GM18507 (cell line): ENCODE data around the gene NFE2L1.
A peak's percentile ranks its signal among the peaks of the same experiment; 100 is the strongest.

Experiments used
- DNase-seq: peaks from one replicate; pipeline ENCODE4 v3.0.0; 2011; ENCODE audit warnings: low read depth; ENCODE audit not compliant: insufficient read length; ENCODE audit errors: extremely low spot score
- FAIRE-seq: peaks from 2 replicates; lab custom pipeline; 2011; peaks lifted over from hg19 to GRCh38; lab: Jason Lieb, UNC

Gene NFE2L1

DNA sequence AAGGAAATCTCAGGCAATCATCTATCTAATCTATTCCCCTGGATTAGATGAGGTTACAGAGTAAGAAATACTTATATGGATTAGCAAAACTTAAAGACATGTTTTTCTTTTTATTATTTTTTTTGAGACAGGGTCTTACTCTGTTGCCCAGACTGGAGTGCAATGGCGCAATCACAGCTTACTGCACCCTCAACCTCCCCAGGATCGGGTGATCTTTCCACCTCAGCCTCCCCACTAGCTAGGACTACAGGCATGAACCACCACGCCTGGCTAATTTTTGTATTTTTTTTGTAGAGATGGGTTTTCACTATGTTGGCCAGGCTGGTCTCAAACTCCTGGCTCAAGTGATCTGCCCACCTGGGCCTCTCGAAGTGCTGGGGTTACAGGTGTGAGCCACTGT, 3.3 kb upstream of the NFE2L1 start:
- FAIRE-seq (no peak), DNase-seq (no peak)

GRCh38 chr17:48045316-48046001, 2.7 kb upstream of the NFE2L1 start:
- FAIRE-seq = no peak
- no peak for DNase-seq

- FAIRE-seq (no peak), DNase-seq (no peak)
Measured at GRCh38 chr17:48046296-48046695, 1.9 kb upstream of the NFE2L1 start.

DNA sequence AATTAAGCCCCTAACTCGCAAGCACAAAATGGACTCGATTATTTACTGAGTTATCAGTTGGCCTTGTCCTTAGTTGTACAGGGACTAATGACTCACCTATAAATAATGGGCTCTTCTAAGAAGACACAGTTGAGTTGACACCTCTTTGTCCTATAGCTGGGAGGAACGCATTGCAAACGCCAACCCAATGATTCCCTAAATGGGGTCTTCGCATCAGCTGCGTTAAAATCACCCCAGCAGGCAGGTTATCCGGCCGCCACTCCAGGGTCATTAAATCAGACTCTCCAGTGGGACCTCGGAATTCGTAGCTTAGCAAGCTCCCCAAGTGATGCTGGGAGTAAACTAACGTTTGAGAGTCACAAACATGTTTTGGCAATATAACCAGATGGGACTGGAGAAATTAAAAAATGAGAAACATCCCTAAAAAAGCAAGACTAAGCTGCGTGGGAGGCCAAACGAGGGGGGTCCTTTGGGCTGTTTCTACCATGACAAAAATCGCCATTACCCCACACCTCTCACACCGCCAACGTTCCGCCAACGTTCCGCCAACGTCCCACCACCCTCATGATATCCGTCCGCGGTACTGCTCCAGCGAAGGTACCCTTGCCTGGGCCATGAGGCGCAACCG, 932 bp upstream of the NFE2L1 start:
- DNase-seq = no peak
- FAIRE-seq = no peak

- DNase-seq = no peak
- FAIRE-seq = peak; percentile 73
Measured at GRCh38 chr17:48048384-48049126, 396 bp downstream of the NFE2L1 start.

DNA sequence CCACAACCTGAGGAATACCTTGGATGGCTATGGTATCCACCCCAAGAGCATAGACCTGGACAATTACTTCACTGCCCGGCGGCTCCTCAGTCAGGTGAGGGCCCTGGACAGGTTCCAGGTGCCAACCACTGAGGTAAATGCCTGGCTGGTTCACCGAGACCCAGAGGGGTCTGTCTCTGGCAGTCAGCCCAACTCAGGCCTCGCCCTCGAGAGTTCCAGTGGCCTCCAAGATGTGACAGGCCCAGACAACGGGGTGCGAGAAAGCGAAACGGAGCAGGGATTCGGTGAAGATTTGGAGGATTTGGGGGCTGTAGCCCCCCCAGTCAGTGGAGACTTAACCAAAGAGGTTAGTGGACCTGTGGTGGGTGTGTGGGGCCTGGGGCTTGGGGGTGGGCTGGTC, 3.1 kb downstream of the NFE2L1 start:
- FAIRE-seq = no peak
- DNase-seq = no peak

- DNase-seq (no peak), FAIRE-seq (no peak)
Measured at GRCh38 chr17:48051706-48052486, 3.7 kb downstream of the NFE2L1 start.

GRCh38 chr17:48052956-48053757, 5.0 kb downstream of the NFE2L1 start:
- no peak for FAIRE-seq
- DNase-seq = no peak

GRCh38 chr17:48053758-48054237, 5.6 kb downstream of the NFE2L1 start:
- DNase-seq = no peak
- FAIRE-seq = no peak

DNA sequence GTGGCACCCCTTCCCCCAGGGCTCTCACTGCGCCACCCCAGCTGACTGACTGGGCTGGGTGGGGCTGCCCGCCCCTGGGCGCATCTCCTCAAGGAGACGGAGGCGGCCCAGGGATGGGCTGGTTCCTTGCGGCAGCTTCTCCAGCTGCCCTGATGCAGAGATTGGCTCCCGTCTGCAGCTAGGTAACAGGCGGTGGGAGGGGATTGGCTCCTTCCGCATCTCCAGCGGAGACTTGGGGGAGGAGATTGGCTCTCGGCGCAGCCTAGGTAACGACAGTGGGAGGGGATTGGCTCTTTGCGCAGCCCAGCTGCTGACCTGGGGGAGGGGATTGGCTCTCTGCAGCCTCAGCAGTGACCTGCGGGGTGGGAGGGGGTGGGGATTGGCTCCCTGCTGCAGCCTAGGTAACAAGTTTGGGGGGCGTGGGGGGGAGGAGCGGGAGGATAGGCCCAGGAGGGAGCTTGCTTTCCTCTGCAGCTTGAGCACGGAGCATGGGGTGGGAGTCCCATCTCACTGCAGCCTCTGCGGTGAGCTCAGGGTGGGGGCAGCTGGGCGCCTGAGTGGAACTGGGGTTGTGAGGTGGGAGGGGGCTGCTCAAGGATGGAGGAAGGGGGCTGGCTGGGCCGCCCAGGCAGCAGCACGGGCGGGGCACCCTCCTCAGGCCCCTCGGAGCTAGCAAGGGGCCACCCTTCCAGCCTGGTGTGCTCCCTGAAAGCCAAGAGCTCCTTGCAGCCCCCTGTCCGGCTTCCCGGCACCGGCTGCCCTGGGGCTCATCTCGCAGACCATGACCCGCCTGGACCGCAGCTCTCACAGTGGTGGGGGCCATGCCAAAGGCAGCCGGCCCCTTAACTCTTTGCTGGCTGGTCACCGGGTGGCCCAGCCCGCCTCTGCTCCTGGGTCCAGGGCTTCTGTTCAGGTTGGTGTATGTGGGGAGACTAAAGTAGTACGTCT, 6.4 kb downstream of the NFE2L1 start:
- FAIRE-seq (no peak), DNase-seq (no peak)

GRCh38 chr17:48055531-48056245, 7.5 kb downstream of the NFE2L1 start:
- FAIRE-seq = peak; percentile 94
- DNase-seq = no peak

DNA sequence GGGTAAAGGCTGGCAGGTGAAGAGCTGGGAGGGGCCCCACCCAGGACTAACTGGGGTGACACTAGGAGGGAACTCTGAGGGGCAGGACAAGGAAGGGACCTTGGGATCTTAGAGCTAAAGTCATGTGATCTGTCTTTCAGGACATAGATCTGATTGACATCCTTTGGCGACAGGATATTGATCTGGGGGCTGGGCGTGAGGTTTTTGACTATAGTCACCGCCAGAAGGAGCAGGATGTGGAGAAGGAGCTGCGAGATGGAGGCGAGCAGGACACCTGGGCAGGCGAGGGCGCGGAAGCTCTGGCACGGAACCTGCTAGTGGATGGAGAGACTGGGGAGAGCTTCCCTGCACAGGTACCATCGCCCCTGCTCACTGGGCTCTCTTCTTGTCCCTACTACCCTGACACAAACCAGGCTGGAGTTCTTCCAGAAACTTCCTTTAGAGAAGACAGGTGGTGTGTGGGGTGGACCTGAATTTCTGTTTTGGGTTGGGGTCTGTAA, 8.1 kb downstream of the NFE2L1 start:
- FAIRE-seq (no peak), DNase-seq (no peak)

DNA sequence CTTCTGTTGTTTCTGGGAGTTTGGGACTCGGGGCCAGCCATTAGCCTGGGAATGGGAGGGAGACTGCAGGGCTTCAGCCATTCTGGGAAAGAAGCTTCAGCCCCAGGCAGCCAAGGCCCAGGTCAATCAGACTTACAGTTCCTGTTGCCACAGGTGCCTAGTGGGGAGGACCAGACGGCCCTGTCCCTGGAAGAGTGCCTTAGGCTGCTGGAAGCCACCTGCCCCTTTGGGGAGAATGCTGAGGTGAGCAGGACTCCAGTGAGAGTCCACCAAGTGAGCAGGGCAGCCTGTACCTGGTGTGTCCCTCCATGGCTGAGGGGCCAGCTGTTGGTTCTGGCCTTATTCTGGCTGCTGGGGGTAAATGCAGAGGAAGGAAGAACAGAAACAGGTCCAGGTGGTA, 8.7 kb downstream of the NFE2L1 start:
- DNase-seq (no peak), FAIRE-seq (no peak)

- no peak for DNase-seq
- FAIRE-seq = no peak
Measured at GRCh38 chr17:48057626-48058025, 9.5 kb downstream of the NFE2L1 start.

DNA sequence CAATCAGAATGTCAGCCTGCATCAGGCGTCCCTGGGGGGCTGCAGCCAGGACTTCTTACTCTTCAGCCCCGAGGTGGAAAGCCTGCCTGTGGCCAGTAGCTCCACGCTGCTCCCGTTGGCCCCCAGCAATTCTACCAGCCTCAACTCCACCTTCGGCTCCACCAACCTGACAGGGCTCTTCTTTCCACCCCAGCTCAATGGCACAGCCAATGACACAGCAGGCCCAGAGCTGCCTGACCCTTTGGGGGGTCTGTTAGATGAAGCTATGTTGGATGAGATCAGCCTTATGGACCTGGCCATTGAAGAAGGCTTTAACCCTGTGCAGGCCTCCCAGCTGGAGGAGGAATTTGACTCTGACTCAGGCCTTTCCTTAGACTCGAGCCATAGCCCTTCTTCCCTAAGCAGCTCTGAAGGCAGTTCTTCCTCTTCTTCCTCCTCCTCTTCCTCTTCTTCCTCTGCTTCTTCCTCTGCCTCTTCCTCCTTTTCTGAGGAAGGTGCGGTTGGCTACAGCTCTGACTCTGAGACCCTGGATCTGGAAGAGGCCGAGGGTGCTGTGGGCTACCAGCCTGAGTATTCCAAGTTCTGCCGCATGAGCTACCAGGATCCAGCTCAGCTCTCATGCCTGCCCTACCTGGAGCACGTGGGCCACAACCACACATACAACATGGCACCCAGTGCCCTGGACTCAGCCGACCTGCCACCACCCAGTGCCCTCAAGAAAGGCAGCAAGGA, 10.4 kb downstream of the NFE2L1 start:
- no peak for FAIRE-seq
- DNase-seq = no peak

DNA sequence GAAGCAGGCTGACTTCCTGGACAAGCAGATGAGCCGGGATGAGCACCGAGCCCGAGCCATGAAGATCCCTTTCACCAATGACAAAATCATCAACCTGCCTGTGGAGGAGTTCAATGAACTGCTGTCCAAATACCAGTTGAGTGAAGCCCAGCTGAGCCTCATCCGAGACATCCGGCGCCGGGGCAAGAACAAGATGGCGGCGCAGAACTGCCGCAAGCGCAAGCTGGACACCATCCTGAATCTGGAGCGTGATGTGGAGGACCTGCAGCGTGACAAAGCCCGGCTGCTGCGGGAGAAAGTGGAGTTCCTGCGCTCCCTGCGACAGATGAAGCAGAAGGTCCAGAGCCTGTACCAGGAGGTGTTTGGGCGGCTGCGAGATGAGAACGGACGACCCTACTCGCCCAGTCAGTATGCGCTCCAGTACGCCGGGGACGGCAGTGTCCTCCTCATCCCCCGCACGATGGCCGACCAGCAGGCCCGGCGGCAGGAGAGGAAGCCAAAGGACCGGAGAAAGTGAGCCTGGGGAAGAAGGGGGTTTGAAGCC, 11.0 kb downstream of the NFE2L1 start:
- no peak for DNase-seq
- no peak for FAIRE-seq
